ENCODE results near the gene ASB11.

Gene ASB11, protein sequence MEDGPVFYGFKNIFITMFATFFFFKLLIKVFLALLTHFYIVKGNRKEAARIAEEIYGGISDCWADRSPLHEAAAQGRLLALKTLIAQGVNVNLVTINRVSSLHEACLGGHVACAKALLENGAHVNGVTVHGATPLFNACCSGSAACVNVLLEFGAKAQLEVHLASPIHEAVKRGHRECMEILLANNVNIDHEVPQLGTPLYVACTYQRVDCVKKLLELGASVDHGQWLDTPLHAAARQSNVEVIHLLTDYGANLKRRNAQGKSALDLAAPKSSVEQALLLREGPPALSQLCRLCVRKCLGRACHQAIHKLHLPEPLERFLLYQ

DNA sequence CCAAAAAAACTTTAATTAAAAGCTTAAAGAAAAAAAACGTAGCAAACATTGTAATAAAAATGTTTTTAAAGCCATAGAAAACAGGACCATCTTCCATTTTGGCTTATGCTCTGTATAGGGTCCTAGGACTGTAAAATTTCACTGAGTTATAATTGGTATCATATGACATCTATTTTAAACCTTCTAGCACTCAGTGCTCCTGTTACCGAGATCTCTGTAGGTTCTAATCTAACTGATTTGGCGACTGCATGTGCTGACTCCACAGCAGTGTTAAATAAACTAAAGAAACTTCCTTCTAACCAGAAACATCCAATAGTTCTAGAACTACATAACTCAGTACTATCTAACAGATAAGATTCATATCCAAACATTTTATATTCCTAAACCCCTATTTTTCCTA lies at the start of gene ASB11:
Gene ASB11, minus strand, starts transcription at position 132 of the 400 bp plus-strand sequence. Its CDS starts 35 bp downstream, at position 97.
- no peak for DNase-seq (ENCODE audit: low read depth in 2 of 2)

DNA sequence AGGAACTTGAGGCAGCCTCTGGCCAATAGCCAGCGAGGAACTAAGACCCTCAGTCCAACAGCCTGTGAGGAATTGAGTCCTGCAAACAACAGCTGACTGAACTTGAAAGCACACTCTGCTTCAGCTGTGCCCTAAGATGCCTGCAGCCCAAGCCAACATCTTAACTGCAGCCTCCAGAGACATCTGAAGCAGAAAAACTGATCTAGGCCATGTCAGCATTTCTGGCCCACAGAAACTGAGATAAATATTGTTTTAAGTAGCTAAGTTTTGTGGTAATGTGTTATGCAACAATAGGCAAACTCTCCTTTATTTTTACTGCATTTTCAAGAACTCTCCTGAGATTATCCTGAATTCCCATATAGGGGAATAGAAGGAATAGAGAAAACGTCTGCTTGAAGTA lies 44.3 kb upstream of the ASB11 start:
- no peak for DNase-seq (ENCODE audit: low read depth in 2 of 2)

DNA sequence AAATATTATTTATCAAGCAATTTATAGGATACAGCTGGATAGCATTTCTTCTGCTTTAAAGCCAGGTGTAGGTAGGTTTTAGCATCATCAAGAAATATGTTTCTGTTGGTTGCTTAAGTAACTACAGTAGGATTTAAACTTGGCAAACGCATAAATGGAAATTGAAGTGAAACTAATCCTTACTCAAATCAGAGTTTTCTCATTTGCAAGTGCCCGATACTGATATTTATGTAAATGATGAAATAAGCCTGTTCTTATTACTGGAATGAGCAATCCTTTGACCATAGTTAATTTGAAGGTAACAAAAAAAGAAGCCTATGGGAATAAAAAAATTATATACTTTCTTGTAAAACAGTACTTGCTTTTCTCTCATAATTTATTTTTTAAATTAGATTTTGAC lies 43.1 kb upstream of the ASB11 start:
- no peak for DNase-seq (ENCODE audit: low read depth in 2 of 2)

DNA sequence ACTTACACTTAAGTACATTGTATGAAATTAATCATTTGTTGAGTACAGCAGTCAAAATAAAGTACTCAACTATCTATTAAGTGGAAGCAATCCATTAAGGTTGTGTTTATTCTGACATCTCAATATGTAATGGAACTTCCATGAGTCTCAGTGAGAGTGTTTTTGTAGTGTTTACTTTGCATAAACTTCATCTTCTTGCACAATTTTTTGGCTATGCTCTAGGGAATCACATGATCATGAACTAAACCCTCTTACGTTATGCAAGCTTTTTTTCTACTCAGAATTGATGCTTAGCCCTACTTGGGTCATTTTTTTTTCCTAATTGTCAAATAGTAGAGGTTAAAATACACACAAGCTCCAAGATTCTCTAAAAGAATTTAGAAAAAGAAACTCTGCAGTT lies 41.0 kb upstream of the ASB11 start:
- DNase-seq (ENCODE audit: low read depth in 2 of 2), result no peak

DNA sequence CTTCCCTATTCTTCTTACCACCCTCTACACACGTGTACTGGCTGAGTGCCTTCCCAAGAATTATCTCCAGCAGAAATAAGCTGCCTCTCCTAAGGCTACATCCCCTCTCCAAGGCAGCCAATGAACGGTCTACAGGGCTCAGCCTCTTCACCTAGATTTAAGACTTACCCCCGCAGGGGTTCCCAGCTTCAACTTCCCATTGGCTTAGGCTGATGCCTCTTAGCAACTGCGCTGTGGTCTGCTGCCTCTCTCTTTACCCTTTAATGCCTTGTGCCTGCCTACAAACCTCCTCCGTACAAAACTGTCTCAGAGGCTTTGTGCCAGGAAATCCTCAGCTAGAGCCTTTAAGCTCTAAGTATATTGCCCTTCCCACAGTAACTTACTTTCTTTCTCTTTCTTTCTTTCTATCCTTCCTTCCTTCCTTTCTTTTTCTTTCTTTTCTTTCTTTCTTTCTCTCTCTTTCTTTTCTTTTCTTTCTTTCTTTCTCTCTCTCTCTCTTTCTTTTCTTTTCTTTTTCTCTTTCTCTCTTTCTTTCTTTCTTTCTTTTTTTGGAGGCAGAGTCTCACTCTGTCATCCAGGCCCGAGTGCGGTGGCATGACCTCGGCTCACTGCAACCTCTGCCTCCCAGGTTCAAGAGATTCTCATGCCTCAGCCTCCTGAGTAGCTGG lies 35.0 kb upstream of the ASB11 start:
- no peak for DNase-seq (ENCODE audit: low read depth in 2 of 2)

DNA sequence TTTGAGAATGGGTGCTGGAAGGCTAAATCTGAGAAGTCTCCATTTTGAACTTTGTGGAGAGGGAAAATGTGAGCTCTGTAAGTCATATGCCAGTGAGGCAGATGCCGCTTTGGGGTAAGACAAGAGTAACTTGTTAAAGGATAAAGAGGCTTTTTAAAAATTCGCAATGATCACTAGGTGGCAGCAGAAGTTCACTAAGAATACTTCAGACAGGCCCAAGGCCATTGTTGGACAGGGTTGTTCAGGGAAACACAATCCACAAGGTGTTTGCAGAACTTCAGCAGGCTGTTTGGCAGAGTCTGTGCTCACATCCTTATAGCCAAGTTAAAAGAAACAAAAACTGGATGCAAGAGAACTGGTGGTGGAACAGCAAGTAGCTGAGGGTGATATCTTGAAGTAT lies 33.6 kb upstream of the ASB11 start:
- DNase-seq (ENCODE audit: low read depth in 2 of 2), result no peak

DNA sequence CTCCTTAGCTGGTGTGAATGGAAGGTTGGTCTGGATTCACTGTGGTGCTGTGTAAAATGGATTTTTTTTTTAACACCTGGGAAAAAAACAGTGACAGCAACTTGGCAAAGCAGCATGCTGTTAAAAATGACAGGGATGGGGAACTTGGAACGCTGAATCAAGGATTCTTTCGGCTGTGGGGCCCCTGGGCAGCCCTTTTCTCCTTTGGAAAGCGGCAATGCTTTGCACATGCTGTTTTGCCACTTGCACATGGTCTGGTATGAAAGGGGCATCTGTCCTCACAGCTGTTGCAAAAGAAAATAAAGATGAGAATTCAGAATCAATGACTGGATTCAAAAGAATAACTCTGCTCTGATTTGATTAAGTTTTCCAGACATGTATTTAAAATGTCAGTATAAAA lies 30.5 kb upstream of the ASB11 start:
- no peak for DNase-seq (ENCODE audit: low read depth in 2 of 2)

DNA sequence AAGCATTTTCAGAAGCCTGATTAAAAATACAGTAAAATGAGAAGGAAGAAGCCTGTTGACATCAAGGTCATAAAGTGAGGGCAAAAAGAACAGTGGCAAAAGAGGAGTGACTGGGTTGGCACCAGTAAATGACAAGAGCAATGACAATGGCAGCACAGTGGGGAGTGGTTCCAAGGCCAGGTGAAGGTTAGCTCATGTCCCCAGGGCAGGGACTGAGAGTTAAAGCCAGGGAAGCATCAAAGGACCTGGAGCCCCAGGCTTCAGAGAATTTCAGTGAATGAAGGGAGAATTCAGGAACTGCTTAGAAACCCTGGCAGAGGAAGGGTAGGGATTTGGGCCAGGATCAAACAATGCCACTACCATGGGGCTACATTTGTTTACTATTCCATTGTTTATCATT lies 28.7 kb upstream of the ASB11 start:
- no peak for DNase-seq (ENCODE audit: low read depth in 2 of 2)

DNA sequence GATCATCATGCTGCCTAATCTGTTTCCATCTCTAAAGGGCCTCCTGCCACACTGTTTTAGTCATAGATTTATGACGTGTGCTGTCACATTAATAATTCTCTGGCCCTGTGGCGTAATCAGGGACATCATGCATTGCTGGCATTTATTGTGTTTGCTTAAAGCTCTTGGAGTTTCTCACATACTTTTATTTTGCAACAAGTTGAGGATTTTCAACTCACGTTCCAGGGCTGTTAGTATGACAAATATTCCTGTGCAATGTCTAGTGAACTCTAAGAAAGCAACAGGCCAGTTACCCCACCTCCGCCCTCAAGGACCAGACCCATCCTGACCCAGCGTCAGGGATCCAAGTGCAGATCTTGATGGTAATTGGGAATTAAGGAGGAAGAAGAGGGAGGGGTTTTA lies 27.6 kb upstream of the ASB11 start:
- DNase-seq (ENCODE audit: low read depth in 2 of 2), result no peak

DNA sequence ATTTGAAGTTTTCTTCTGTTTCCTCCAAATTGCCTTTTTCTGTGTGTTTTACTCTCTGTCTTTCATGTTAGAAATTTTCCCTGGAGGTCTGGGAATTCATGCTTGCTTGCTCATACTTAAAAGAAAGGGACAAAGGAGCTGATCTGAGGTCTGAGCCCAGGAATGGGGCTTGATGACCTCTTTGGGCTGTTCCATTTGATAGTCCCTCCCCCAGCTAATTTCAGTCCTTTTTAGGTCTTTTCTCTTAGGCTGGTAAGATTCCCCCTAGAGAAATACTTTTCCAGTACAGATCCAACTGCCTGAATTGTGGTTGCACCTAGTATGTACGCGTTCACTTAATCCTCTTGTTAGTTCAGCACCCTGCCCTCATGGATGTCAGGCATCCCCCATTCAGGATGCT lies 25.4 kb upstream of the ASB11 start:
- DNase-seq (ENCODE audit: low read depth in 2 of 2), result no peak

DNA sequence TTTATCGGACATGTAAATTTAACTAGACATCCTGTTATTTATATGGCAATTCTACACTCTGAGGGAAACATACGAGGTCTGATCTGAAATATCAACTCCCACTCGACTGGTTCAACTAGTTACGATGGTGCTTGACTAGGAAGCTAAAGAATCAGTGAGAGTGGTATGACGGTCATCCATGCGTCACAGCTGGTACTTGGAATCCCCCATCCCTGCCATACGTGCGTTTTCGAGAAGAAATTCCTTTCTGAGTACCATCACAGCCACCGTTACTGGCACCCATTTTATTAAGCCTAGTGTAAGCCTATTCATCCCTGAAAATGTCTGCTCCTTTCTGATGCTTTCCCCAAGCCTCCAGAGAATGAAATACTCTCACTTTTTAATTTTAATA lies 20.6 kb upstream of the ASB11 start:
- peak in 1 of 2 donors; percentile 12 for DNase-seq (ENCODE audit: low read depth in 2 of 2)

DNA sequence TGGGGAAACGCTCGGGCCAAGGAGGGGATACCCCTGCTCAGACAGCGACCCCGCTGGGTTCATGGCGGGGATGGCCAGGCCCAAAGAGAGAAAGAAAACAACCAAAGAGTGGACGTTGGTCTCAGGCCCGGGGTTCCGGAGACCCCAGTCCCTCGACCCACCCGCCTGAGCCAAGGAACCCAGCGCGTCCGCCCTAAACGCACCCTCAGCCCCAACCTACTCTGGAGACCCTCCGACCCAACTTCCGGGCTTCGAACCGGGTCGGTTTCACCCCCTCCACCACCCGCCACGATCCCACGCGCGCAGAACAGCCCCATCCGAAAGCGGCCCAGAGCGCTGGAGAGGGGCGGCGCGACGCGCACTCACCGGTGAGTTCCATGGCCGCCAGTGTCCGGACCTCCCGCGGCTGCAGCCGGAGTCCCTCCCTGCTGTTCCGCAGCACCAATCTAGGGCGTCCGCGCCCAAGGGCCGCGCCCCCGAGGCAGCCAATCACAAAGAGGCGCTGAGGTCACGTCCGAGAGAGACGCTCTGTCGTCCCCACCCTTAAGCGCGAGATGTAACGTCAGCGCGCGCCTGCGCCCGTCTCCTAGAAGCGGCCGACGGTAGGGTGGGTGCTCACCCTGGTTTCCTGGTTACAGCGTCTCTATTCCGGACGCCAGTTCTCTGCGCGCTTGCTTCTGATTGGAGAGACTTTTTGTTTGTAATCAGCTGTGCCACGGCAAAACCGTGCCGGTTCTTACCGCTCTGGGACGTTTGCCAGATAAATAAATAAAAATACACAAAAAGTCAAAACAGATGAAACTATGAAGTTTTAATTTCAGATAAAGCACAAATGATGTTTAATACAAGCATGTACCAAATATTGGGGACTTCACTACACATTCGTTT lies 19.9 kb upstream of the ASB11 start, which contains the start of gene PIGA:
Gene PIGA, minus strand, starts transcription at position 389 of the 888 bp plus-strand sequence. CDS start 3,593 bp downstream, outside the sequence.
- peak; percentile 76 to 82 for DNase-seq (ENCODE audit: low read depth in 2 of 2)

DNA sequence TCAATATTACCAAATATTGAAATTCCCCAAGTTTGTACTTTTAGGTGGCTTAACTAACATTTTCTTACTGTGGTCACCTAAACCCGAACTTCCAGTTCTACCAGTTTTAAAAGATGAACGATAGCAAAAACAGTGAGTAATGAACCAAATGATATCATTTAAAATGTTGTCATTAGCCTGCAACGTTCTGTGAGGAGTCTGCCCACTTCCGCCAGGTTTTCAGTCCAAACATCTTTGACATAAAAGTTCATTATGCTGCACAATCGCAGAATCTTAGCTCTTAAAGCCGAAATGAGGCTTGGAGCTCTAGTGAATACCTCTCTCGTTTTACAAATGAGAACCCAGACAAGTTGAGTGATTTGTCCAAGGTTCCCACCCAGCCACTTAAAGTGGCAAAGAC lies 19.1 kb upstream of the ASB11 start:
- DNase-seq (ENCODE audit: low read depth in 2 of 2), result no peak

DNA sequence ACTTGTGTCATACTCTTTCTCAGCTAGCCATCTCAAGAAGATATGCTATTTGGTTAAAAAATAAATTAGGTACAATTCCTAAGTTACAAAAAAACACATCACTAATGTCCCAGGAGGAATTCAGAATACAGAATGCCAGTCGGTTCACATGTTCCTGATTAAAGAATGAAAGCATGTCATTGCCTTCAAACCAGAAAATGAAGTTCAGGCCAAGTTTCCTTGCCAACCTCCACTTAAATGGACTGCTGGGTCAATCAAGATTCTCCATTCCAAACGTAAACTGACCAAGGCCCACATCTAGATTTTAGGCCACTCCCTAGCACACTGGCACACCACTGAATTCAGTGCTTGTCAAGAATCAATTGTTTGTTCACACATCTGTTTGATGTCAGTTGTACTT lies 13.4 kb upstream of the ASB11 start:
- DNase-seq (ENCODE audit: low read depth in 2 of 2), result no peak

DNA sequence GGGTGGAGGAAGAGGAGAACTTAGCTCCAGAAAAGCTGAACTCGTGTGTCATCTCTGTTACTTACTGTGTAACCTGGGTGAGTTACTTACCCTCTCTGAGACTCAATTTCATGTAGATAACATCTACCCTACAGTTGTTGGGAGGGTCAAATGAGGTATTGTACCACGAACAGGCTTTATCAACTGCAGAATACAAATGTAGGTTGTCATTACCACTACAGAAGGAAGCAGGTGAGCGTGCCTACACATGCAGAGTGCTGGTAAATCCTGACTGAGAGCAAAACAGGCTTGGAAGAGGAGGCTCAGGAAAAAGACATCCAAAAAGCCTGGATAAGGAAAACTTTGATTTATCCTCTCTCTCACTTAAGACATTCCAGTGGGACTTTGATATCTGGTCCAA lies 12.7 kb upstream of the ASB11 start:
- DNase-seq (ENCODE audit: low read depth in 2 of 2), result no peak

DNA sequence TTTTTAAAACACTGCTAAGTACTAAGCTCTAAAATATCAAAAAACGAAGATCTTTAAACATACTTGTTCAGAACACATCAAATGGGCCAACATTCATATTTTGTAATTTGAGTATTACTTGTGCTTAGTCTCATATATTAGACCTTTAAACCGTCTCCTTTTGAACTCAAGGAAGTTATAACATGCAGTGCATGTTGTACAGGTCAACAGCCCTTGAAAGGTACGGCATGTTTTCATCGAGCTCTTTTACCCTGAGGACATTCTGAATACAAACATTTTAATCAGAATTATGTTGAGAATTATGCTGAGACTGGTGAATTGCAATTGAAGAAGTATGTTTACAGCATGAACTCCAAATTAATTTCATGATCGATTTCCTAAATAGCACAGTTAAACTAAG lies 7.0 kb upstream of the ASB11 start:
- DNase-seq (ENCODE audit: low read depth in 2 of 2), result no peak

DNA sequence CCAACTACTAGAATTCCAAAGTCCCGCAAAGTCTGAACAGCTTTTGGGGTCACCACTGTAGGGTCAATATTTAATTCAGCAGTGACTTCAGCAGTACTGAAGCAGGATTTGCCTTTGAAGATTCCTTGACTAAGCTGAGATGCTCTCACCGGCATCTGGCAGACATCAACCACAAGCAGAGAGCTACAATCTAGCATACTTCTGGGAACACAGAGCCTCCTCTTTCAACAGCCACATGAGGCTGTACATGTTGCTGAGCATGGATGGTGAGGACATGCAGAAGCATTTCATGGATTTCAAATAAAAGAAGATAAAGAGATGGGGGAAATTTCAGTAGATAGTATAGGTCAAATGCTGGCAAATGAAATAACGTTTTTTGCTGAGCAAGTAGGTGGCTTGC lies 6.6 kb upstream of the ASB11 start:
- no peak for DNase-seq (ENCODE audit: low read depth in 2 of 2)

DNA sequence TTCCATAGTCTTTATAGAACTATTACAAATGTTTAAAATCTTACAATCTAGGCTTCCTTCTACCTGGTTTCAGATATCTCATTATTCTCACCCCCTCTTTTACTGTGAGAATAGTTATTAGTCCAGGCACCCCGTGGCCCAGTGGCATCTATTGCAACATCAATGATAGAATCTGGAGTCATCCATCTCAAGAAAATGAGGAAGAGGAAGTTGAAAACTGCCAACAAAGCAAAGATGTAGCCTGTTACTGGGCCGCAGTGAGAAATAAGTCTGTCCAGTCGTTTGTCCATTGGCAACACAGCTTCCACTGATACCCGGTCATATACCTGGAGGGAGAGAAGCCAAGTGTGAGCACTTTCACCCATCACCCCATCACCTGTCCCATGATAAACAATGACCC lies 6.0 kb upstream of the ASB11 start:
- DNase-seq (ENCODE audit: low read depth in 2 of 2), result no peak

DNA sequence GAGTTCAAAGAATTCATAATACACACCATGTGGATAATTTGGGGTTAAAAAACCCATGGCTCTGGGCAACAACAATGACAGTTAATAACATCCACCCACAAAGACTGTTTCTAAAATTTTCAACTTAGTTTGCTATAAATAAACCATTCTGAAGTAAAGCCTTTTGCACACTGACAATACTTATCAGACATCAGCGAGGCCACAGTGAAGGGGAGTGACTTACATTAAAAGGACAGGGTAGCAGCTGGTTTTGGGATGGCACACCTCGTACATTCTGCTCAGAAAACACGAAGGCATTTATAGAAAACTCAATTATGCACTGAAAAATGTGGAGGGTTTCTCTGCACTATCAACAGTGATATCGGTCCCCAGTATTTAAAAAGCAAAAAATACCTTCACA lies 4.9 kb upstream of the ASB11 start:
- no peak for DNase-seq (ENCODE audit: low read depth in 2 of 2)

DNA sequence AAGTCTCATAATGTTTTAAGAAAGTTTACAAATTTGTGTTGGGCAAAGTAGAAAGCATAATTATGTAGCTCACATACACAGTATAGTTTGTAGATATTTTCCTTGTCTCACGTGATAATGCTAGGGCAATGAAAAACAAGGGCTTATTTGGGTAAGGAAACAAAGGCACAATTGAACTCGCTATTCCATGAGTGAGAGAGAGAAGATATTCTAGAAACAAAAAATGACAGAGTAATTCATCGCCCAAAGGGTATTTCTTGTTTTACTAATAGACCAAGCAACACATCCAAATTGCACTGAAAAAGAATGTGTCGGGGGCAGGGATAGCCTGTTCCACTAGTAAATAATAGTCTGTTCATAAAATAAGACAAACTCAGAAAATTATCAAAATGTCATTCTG lies 3.6 kb upstream of the ASB11 start:
- no peak for DNase-seq (ENCODE audit: low read depth in 2 of 2)

DNA sequence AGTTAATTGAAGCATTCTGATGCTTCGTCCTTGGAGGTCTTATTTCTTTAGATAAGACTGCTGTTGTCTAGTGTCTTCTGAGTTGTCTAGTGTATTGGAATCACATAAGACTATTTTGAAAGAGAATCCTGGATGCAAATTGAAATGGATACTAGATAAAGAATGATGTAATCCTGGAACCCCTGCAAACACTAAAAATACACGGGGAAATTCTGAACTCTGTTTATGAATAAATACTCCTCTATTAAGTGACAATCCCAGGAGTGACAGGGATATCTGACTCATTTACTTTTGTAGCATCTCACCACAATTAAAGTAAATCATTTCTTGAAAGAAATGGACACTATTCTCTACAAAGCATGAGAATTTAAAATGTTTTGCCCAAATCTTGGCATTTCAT lies 968 bp downstream of the ASB11 start:
- no peak for DNase-seq (ENCODE audit: low read depth in 2 of 2)

DNA sequence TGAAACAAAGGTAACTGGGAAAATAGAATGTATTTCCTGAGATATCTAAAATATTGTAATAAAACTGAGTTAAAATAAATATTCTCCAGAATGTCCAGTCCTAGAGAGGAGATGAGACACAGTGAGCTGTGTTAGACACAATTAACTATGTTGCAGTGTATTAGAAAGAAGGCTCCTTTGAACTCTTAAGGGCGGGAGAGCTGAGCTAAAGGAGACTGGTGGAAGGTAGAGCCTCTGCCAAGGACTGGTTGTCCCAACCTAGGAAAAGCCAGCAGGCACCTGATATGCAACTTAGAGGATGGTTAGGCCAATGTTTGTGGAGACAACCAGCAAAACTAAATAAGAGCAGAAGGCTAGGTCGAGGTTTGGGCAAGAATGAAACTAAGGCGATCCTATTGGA lies 4.3 kb downstream of the ASB11 start:
- no peak for DNase-seq (ENCODE audit: low read depth in 2 of 2)

DNA sequence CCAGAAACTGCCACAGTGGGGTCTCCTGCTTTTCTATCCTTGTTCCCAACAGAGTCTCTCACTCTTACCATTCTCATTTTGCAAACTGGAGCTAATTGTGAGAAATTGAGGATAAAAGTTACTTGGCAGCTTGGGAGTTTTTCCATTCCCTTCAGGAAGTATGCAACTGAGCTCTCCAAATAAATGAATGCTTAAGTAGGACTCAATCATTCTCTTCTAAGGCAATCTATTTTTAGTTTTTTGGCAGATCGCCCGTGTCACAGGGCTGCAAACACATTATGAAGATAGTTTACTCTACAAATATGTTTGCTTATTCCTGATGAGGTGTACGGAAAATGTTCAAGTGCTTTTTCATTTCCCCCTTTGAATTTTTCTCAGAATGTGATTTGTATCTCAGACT lies 5.3 kb downstream of the ASB11 start:
- no peak for DNase-seq (ENCODE audit: low read depth in 2 of 2)
